Gastrocnemius medialis (tissue), 4 donors: ENCODE measurements around the gene PDE6A. TPM values are rescaled to one million over a fixed set of nuclear protein-coding genes. Genes with fewer than 3 reads are reported as not detected.
"Not testable (repeated sequence)": the region's sequence is repeated elsewhere in the genome, so short reads cannot be mapped to it uniquely, and the experiment has no call there.

Experiments used
- ATAC-seq, 2 donors: fragments of 150-250 bp; one replicate each; pipeline ENCODE4 v1.9.1; 2016
- DNase-seq, 2 donors: peaks; one replicate each; pipeline ENCODE4 v3.0.0-alpha.2; 2019
- H3K27ac ChIP-seq, 4 donors: fragments of 200-600 bp; sonication (generic); 1 replicate in 1 of 4; 2 replicates in 3 of 4; pipeline ENCODE4 v1.5.1; 2016 to 2018; ENCODE audit warnings: mild to moderate bottlenecking in 2 of 4, moderate library complexity in 1 of 4
- H3K27me3 ChIP-seq, 3 donors: fragments of 200-600 bp; sonication (generic) in 2 of 3; 1 replicate in 1 of 3; 2 replicates in 2 of 3; pipeline versions ENCODE4 v1.5.1 to v1.6.0; 2016 to 2019; ENCODE audit warnings: mild to moderate bottlenecking in 1 of 3, moderate library complexity in 1 of 3
- H3K36me3 ChIP-seq, 2 donors: fragments of 200-600 bp; sonication (generic) in 1 of 2; one replicate each; pipeline ENCODE4 v1.5.1; 2017 to 2018
- H3K4me1 ChIP-seq, 2 donors: fragments of 200-600 bp; sonication (generic) in 1 of 2; one replicate each; pipeline ENCODE4 v1.5.1; 2016 to 2017; ENCODE audit warnings: mild to moderate bottlenecking in 2 of 2
- H3K4me3 ChIP-seq, 4 donors: fragments of 200-600 bp; sonication (generic) in 3 of 4; 1 replicate in 1 of 4; 2 replicates in 3 of 4; pipeline ENCODE4 v1.5.1; 2016 to 2019; ENCODE audit warnings: mild to moderate bottlenecking in 2 of 4
- H3K9me3 ChIP-seq, 3 donors: fragments of 200-600 bp; sonication (generic) in 2 of 3; 1 replicate in 1 of 3; 2 replicates in 2 of 3; pipeline ENCODE4 v1.5.1; 2016 to 2019
- CTCF ChIP-seq, 5 experiments: fragments of 450-650 bp in 3 of 5; fragments of 200-600 bp in 2 of 5; sonication (generic) in 2 of 5; IDR thresholded peaks in 4 of 5; conservative IDR thresholded peaks in 1 of 5; 1 replicate in 4 of 5; 2 replicates in 1 of 5; pipeline ENCODE4 v1.5.1; 2016 to 2019; ENCODE audit warnings: antibody characterized with exemption in 5 of 5, mild to moderate bottlenecking in 3 of 5, moderate library complexity in 3 of 5
- POLR2A ChIP-seq, 2 donors: fragments of 450-650 bp; IDR thresholded peaks; one replicate each; pipeline ENCODE4 v1.6.1; 2017; ENCODE audit warnings: antibody characterized with exemption in 2 of 2, mild to moderate bottlenecking in 2 of 2, moderate library complexity in 2 of 2
- in situ Hi-C, 4 donors: fragments of 200-750 bp; cut with MboI; loops; one replicate each; pipeline versions ENCODE4 v1.15.0 to v1.8.0; 2017; ENCODE audit warnings: low sequenced_read_pairs in 4 of 4
- intact Hi-C: fragments of 100-400 bp; cut with DNase I; formaldehyde crosslinking; loops from one replicate; pipeline ENCODE4 v1.15.1; 2023; ENCODE audit warnings: low total_unique reads
- total RNA-seq, 4 donors: library from RNA; depleted of rRNA; stranded (reverse); fragments of >200 nt; gene quantifications; one replicate each; pipeline versions ENCODE4 v1.1.0 to v1.2.3, GENCODE V29; 2016

PDE6A gene
- total RNA-seq, 4 donors from 2014 or later, result not detected

GRCh38 chr5:149886692-149887470 is 57.7 kb downstream of the PDE6A start:
- no peak for DNase-seq
- in situ Hi-C loops, result no loop called here
- TF ChIP-seq CTCF (IDR thresholded peaks at IDR 0.05 in 4 of 5, conservative IDR thresholded peaks at IDR 0.05 in 1 of 5), result no peak
- no peak for ATAC-seq
- H3K9me3 ChIP-seq, result no peaks in the 10 kb centered on the region
- H3K27ac ChIP-seq, result no peak overlapping the region
- H3K36me3 ChIP-seq, result no peaks in the 10 kb centered on the region
- no peak overlapping the region for H3K4me3 ChIP-seq
- intact Hi-C loops, result no loop called here
- no peaks in the 10 kb centered on the region for H3K4me1 ChIP-seq
- H3K27me3 ChIP-seq, result no peaks in the 10 kb centered on the region

- ATAC-seq (no peak), DNase-seq (no peak)
- Histone ChIP-seq H3K4me3 (no peak overlapping the region), H3K27me3 (no peaks in the 10 kb centered on the region), H3K36me3 (no peaks in the 10 kb centered on the region), H3K9me3 (no peaks in the 10 kb centered on the region), H3K4me1 (no peaks in the 10 kb centered on the region), H3K27ac (no peak overlapping the region)
- in situ Hi-C loops, result no loop called here
- no peak for TF ChIP-seq CTCF (IDR thresholded peaks at IDR 0.05 in 4 of 5, conservative IDR thresholded peaks at IDR 0.05 in 1 of 5)
- no peak for TF ChIP-seq POLR2A (IDR thresholded peaks at IDR 0.05)
- intact Hi-C loops, result no loop called here
Measured at GRCh38 chr5:149886060-149886459, 58.5 kb downstream of the PDE6A start.

GRCh38 chr5:149885513-149885912 is 59.1 kb downstream of the PDE6A start:
- intact Hi-C loops (no loop called here), in situ Hi-C loops (no loop called here)
- Histone ChIP-seq H3K9me3 (no peaks in the 10 kb centered on the region), H3K36me3 (no peaks in the 10 kb centered on the region), H3K4me3 (no peak overlapping the region), H3K27ac (no peak overlapping the region), H3K4me1 (no peaks in the 10 kb centered on the region), H3K27me3 (no peaks in the 10 kb centered on the region)
- no peak for ATAC-seq
- no peak for TF ChIP-seq CTCF (IDR thresholded peaks at IDR 0.05 in 4 of 5, conservative IDR thresholded peaks at IDR 0.05 in 1 of 5)
- no peak for TF ChIP-seq POLR2A (IDR thresholded peaks at IDR 0.05)
- DNase-seq, result no peak

GRCh38 chr5:149883550-149883949 is 61.0 kb downstream of the PDE6A start:
- no peaks in the 10 kb centered on the region for H3K36me3 ChIP-seq

GRCh38 chr5:149882633-149883032 is 62.0 kb downstream of the PDE6A start:
- DNase-seq, H3K9me3 ChIP-seq, H3K27ac ChIP-seq, ATAC-seq, intact Hi-C loops, in situ Hi-C loops, H3K4me1 ChIP-seq, H3K36me3 ChIP-seq, H3K4me3 ChIP-seq, H3K27me3 ChIP-seq: not testable (repeated sequence)

More at GRCh38 chr5:149883550-149883949, 61.0 kb downstream of the PDE6A start:
- Histone ChIP-seq H3K27ac (no peak overlapping the region), H3K4me1 (no peaks in the 10 kb centered on the region), H3K27me3 (no peaks in the 10 kb centered on the region), H3K4me3 (no peak overlapping the region), H3K9me3 (no peaks in the 10 kb centered on the region)
- in situ Hi-C loops, result no loop called here
- no peak for DNase-seq
- no peak for ATAC-seq
- no peak for TF ChIP-seq CTCF (IDR thresholded peaks at IDR 0.05 in 4 of 5, conservative IDR thresholded peaks at IDR 0.05 in 1 of 5)
- no peak for TF ChIP-seq POLR2A (IDR thresholded peaks at IDR 0.05)
- intact Hi-C loops, result no loop called here
